ENCODE data around the gene DSCAM.

GRCh38 chr21:40845441-40845995 is 1.4 kb downstream of the DSCAM start:
- TF ChIP-seq CTCF (IDR thresholded peaks at IDR 0.05; ENCODE audit: low read length) (no peak), EZH2 (IDR thresholded peaks at IDR 0.05; ENCODE audit: borderline replicate concordance, low read length) (no peak)

Data from OCI-LY1 (cell line).